Measurements from ENCODE around the gene CLDN6.

Gene CLDN6

DNA sequence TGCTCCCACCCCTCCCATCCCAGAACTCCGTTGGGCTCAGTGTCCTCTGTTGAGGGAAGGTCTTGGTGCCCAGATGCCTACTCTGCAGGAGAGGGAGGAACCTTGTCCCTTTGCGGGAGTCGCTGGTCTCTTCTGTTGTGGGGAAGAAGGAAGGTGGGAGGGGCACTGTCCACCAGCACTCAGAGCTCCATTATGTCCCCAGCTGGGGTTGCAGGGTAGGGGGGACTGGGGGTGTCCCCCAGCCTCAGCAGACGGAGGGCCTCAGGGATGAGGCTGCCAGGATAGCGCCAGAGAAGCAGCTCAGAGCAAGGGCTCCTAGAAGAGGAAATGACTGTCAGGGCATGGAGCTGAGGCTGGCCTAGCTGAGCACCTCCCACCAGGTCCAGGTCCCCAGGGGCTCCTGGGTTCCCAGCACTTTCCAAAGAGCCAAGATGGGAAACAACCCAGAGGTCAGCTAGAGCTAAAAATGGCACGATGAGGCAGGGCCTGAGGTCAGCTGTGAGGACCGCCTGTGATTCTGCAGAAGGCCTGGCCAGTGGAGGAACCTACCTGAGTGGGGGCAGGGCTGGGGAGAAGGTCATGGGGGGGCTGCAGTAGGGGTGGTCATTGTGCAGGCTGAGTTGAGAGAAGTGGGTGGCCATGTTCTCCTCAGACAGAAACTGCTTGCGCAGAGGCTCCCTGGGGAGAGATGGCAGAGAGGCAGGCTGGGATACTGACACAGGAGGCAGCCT is 4.9 kb upstream of the CLDN6 start:
- DNase-seq (ENCODE audit: low read depth in 2 of 2) = peak; percentile 75 to 85
- TF ChIP-seq, protein P1, sequence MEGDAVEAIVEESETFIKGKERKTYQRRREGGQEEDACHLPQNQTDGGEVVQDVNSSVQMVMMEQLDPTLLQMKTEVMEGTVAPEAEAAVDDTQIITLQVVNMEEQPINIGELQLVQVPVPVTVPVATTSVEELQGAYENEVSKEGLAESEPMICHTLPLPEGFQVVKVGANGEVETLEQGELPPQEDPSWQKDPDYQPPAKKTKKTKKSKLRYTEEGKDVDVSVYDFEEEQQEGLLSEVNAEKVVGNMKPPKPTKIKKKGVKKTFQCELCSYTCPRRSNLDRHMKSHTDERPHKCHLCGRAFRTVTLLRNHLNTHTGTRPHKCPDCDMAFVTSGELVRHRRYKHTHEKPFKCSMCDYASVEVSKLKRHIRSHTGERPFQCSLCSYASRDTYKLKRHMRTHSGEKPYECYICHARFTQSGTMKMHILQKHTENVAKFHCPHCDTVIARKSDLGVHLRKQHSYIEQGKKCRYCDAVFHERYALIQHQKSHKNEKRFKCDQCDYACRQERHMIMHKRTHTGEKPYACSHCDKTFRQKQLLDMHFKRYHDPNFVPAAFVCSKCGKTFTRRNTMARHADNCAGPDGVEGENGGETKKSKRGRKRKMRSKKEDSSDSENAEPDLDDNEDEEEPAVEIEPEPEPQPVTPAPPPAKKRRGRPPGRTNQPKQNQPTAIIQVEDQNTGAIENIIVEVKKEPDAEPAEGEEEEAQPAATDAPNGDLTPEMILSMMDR (IDR thresholded peaks at IDR 0.05; ENCODE audit: low read depth, low read length) = no peak
- H3K4me3 ChIP-seq (replicated peaks in 1 of 2; ENCODE audit: low read depth in 2 of 2, low read length in 2 of 2) = peak overlapping the region; percentile 69 to 77

DNA sequence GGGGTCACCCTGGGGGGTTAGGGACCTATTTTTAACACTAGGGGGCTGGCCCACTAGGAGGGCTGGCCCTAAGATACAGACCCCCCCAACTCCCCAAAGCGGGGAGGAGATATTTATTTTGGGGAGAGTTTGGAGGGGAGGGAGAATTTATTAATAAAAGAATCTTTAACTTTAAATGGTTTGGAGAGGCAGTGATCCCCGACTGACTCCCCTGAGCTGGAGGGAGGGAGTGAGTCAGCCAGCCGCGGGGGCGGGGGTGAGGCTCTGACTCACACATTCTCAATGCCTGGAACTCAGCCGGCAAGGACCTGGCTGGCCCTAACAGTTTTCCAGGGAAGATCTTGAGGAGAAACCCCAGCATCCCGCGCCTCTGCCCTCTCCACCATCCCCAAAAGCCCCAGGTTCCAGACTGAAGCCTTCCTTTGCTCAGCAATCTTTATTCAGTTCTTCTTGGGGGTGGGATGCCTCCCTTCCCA is 4.3 kb upstream of the CLDN6 start:
- TF ChIP-seq, protein P1 (IDR thresholded peaks at IDR 0.05; ENCODE audit: low read depth, low read length) = no peak
- H3K4me3 ChIP-seq (replicated peaks in 1 of 2; ENCODE audit: low read depth in 2 of 2, low read length in 2 of 2) = peak overlapping the region; percentile 74 to 77
- peak; percentile 96 to 97 for DNase-seq (ENCODE audit: low read depth in 2 of 2)

DNA sequence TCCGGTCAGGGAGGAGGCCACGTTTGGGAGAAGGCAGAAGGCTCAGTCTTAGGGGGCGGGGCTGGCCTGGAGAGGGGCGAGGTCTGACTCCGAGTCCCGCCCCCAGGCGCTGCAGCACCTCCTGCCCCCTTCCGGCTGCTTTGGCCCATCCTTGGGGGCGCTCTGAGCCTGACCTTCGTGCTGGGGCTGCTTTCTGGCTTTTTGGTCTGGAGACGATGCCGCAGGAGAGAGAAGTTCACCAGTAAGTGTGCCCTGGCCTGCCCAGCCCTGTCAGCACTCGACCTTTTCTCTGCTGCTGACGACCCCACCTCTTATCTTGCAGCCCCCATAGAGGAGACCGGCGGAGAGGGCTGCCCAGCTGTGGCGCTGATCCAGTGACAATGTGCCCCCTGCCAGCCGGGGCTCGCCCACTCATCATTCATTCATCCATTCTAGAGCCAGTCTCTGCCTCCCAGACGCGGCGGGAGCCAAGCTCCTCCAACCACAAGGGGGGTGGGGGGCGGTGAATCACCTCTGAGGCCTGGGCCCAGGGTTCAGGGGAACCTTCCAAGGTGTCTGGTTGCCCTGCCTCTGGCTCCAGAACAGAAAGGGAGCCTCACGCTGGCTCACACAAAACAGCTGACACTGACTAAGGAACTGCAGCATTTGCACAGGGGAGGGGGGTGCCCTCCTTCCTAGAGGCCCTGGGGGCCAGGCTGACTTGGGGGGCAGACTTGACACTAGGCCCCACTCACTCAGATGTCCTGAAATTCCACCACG is 3.6 kb upstream of the CLDN6 start:
- DNase-seq (ENCODE audit: low read depth in 2 of 2) = peak; percentile 85 to 97
- H3K4me3 ChIP-seq (replicated peaks in 1 of 2; ENCODE audit: low read depth in 2 of 2, low read length in 2 of 2) = peak overlapping the region; percentile 74 to 77
- TF ChIP-seq, protein P1 (IDR thresholded peaks at IDR 0.05; ENCODE audit: low read depth, low read length) = peak; percentile 36

DNA sequence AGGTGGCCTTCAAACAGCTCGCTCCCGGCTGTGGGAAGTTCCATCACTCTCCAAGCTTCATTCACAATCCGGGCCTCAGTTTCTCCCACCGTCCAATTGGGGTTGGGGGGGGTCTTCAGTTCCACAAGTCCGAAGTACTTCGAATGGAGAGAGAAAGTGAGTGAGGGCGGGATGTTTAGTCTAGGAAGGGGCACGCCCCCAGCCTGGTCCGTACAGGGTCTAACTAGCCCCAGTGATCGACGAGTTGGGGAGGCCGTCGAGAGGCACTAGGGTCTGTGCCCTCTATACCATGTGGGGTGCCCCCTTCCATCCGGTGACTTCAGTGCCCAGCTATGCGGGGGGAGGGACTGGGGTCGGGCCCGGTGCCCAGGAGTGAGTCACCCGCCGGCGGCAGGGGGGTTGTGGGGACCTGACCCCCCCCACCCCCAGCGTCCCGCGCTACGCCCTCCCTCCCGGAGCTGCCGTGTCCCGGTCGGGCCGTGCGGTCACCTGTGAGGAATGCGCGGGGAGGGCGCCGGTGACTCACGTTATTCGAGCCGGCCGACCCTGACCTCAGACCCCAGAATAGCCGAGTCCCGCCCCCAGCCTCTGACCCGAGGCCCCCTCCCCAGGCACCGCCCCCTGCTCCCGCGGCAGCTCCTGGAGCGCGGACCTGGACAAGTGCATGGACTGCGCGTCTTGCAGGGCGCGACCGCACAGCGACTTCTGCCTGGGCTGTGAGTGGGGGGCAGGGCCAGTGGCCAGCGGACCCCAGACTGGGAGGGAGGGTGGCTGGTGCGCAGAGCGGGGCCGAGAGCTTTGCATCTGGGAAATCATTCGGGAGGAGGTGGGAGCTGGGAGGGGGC is 2.8 kb upstream of the CLDN6 start:
- peak overlapping the region; percentile 74 to 77 for H3K4me3 ChIP-seq (replicated peaks in 1 of 2; ENCODE audit: low read depth in 2 of 2, low read length in 2 of 2)
- peak; percentile 89 to 95 for DNase-seq (ENCODE audit: low read depth in 2 of 2)
- TF ChIP-seq, protein P1 (IDR thresholded peaks at IDR 0.05; ENCODE audit: low read depth, low read length) = no peak

DNA sequence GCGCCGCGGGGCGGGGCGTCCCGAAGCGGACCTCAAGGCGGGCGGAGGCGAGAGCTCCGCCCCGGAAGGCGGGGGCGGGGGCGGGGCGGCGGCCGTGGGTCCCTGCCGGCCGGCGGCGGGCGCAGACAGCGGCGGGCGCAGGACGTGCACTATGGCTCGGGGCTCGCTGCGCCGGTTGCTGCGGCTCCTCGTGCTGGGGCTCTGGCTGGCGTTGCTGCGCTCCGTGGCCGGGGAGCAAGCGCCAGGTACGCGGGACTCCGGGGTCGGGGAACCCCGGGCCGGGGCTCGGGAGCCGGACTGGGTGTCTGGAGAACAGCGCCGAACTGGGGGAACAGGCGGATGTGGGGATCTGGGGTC is 2.2 kb upstream of the CLDN6 start, which contains the start of gene TNFRSF12A:
TSS of gene TNFRSF12A (plus strand) at position 122 of the 357 bp plus-strand sequence. CDS start at position 152, 30 bp downstream.
- peak within 1 kb of the TSS; percentile 74 to 77 for H3K4me3 ChIP-seq (replicated peaks in 1 of 2; ENCODE audit: low read depth in 2 of 2, low read length in 2 of 2)
- peak; percentile 79 to 80 for DNase-seq (ENCODE audit: low read depth in 2 of 2)
- TF ChIP-seq, protein P1 (IDR thresholded peaks at IDR 0.05; ENCODE audit: low read depth, low read length) = no peak

DNA sequence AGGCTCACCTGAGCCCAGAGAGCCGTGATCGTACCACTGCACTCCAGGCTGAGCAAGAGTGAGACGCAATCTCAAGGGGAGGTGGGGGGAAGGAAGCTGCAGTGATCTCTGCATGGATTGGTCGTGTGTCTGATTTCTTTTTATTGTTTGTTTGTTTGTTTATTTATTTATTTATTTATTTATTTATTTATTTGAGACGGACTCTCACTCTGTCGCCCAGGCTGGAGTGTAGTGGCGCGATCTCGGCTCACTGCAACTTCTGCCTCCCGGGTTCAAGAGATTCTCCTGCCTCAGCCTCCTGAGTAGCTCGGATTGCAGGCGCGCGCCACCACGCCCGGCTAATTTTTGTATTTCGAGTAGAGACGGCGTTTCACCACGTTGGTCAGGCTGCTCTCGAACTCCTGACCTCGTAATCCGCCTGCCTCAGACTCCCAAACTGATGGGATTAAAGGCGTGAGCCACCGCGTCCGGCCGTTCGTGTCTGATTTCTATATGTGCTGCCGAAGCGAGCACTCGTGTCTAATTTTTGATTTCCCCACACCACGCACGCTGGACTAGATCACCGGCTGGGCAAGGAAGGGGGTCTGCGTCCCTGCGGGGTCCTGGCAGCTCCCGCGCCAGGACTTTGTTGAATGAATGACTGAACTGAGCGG is 1.7 kb upstream of the CLDN6 start:
- H3K4me3 ChIP-seq (replicated peaks in 1 of 2; ENCODE audit: low read depth in 2 of 2, low read length in 2 of 2) = peak overlapping the region; percentile 36 to 74
- DNase-seq (ENCODE audit: low read depth in 2 of 2) = no peak
- TF ChIP-seq, protein P1 (IDR thresholded peaks at IDR 0.05; ENCODE audit: low read depth, low read length) = no peak

Data from cardiac fibroblast (primary cell).